Sigmoid colon (tissue), 4 donors: ENCODE measurements around the gene TNRC18.

Source experiments
- CTCF ChIP-seq, 4 experiments: fragments of 450-650 bp in 3 of 4; fragments of 200-600 bp in 1 of 4; IDR thresholded peaks; one replicate each; pipeline ENCODE4 v1.5.1; 2016 to 2019; ENCODE audit warnings: antibody characterized with exemption in 4 of 4, mild to moderate bottlenecking in 3 of 4, moderate library complexity in 2 of 4
- EP300 ChIP-seq, 4 donors: sonication (generic); formaldehyde crosslinking; IDR thresholded peaks; one replicate each; pipeline ENCODE4 v1.6.1; 2017; ENCODE audit warnings: antibody characterized with exemption in 4 of 4
- POLR2A ChIP-seq, 2 donors: fragments of 450-650 bp; IDR thresholded peaks; one replicate each; pipeline ENCODE4 v1.6.1; 2016; ENCODE audit warnings: antibody characterized with exemption in 2 of 2, mild to moderate bottlenecking in 2 of 2, moderate library complexity in 2 of 2

- no peak for TF ChIP-seq CTCF (IDR thresholded peaks at IDR 0.05)
- no peak for TF ChIP-seq POLR2A (IDR thresholded peaks at IDR 0.05)
- no peak for TF ChIP-seq EP300 (IDR thresholded peaks at IDR 0.05)
These were observed 147.0 kb downstream of the TNRC18 start for GRCh38 chr7:5276611-5277010.
